Ramos (cell line): ENCODE measurements around the gene PHF11.
"Not testable (repeated sequence)": the region's sequence is repeated elsewhere in the genome, so short reads cannot be mapped to it uniquely, and the experiment has no call there.

ENCODE experiments used
- in situ Hi-C: fragments of 300-500 bp; cut with MboI; formaldehyde crosslinking; loops from one replicate; pipeline ENCODE4 v1.14.3; 2022; ENCODE audit warnings: low sequenced_read_pairs; ENCODE audit not compliant: unreplicated experiment

The PHF11 gene

DNA sequence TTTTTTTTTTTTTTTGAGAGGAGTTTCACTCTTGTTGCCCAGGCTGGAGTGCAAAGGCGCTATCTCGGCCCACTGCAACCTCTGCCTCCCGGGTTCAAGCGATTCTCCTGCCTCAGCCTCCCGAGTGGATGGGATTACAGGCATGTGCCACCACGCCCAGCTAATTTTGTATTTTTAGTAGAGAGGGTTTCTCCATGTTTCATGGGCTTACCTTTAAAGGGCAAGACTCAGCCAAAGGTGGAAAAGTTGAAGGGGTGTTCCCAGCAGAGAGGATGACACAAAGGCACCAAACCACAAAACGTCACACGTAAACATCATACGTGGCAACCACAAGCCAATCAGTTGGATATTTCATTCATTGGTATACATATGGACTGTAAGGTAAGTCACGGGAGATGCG, 1.1 kb downstream of the PHF11 start:
- in situ Hi-C loops = not testable (repeated sequence)

DNA sequence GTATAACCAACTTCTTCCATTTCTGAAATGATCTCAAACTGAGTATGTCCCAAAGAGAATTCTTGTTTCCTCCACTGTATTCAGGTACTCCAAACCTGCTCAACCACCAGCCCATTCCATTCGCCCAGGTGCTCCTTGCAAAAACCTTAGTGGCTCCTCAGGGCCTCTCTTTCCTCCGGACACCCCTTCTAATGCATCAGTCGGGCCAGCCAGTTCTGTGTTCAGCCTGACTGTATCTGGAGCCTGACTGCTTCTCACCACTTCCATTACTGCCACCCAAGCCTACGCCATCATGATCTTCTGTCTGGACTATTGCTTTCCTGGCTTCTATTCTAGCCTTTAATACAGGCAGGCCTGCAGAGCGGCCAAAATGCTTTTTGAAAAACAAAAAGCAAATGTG, 1.5 kb downstream of the PHF11 start:
- in situ Hi-C loops = no loop called here

DNA sequence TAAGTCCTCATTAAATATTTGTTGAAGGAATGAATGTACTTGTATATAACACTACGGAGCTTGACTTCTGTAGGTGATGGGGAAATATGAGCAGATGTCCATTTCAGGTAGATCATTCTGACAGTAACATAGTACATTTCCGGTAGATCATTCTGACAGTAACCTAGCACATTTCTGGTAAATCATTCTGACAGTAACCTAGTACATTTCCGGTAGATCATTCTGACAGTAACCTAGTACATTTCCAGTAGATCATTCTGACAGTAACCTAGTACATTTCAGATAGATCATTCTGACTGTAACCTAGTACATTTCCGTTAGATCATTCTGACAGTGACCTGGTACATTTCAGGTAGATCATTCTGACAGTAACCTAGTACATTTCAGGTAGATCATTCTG, 2.5 kb downstream of the PHF11 start:
- in situ Hi-C loops = no loop called here

DNA sequence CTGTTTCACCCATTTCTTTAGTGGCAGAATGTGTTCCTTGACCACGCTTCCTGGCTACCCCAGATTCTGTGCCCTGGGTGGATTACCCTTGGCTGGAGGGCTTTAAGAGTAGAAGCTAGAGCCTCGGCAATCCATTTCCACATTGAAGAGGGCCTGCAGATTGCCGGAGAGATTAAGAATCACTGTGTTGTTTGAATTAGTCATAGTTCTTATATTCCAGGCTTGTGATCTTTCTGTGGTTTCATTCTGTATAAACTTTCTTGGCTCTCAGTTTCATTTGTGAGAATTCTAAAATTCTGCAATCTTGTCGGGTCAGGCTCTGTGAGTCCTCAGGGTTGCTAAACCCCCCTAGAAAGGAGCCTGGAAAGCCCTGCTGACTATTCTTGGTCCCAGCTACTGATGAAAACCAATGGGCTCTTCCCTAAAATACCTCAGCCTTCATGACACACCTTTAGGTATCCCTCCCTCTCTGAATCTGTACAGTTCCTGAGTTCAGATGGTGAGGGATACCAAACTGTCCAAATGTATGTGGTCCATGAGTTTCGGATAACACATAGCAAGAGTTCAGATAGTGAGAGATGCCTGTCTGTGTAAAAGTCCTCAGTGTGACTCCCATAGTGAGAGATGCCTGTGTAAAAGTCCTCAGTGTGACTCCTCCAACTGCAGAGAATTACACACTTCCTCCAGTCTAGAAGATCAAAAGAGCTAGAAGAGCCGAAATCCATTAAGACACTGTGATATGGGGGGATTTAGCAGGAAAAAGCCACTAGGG, 4.3 kb downstream of the PHF11 start:
- in situ Hi-C loops = no loop called here

DNA sequence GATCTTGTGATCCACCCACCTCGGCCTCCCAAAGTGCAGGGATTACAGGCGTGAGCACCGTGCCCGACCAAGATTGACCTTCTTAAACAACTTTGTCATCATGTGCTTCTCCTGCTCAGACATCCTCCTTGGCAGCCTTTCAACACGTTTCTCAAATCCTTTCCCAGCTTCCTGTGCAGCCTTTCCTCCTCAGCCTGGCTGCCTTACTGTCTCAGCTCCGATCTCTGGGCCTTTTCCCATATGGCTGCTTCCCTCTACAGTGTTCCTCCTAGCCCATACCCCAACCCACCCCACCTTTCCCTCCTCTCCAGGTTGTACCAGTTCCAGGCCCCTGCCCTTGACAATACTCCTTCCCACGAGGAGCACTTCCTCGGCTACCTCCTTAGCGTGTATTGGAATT, 7.2 kb downstream of the PHF11 start:
- in situ Hi-C loops = no loop called here

DNA sequence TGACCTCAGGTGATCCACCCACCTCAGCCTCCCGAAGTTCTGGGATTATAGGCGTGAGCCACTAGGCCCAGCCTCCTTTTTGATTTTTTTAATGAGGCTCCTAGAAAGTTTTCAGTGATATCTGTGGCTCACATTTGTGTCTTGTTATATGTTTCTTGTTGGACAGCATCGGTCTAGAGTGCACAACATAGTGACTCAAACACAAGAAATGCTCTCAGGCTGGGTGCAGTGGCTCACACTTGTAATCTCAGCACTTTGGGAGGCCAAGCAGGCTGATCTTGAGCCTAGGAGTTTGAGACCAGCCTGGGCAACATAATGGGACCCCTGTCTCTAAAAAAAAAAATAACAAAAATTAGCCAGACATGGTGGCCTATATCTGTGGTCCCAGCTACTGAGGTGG, 8.2 kb downstream of the PHF11 start:
- in situ Hi-C loops = no loop called here

DNA sequence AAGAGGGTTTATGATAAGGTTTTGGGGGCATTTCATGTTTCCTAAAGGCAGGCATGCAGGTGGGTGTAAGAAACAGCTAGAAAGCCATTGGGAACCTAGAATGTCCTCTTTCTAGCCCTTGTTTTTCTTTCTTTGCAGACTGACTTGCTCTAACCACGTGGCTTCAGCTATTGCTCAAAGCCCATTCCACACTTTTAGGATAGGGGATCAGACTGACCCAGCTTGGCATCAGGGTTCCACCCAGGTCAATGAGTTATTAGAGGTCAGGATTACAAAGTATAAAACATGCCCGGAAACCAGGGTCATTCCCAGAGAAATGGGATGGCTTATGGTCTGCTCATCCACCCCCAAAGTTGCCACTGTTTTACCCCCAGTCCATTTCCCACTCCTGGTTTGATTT, 16.8 kb downstream of the PHF11 start:
- in situ Hi-C loops = no loop called here

DNA sequence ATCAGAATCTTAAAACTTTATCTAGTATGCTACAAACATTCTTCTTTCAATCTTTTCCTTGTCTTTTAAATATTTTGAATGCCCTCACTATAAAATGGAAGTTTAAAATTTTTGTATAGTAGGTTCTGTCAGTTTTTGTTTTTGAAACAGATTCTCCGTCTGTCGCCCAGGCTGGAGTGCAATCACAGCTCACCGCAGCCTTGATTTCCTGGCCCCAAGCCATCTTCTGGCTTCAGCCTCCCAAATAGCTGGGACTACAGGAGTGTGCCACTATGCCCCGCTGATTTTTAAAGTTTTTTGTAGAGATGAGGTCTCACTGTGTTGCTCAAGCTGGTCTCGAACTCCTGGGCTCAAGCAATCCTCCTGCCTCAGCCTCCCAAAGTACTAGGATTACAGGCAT, 20.7 kb downstream of the PHF11 start:
- in situ Hi-C loops = no loop called here

DNA sequence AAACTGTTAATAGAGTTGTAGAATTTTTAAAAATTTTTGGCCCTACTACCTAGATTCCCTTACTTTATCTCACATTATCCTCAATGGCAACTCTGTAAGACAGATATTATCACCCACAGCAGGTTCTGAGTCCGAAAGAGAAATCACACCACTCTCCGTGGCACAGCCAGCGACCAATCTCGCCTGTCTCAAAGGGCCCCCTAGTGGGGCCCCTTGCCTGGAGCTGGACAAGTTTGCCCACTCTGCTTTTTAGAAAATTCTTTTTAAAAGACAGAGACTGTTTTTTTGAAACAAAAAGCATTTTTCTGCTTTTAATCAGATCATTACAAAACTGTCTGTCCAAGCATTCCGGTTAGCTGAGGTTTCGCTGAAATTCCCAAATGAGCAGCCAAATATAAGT, 21.7 kb downstream of the PHF11 start:
- in situ Hi-C loops = no loop called here

DNA sequence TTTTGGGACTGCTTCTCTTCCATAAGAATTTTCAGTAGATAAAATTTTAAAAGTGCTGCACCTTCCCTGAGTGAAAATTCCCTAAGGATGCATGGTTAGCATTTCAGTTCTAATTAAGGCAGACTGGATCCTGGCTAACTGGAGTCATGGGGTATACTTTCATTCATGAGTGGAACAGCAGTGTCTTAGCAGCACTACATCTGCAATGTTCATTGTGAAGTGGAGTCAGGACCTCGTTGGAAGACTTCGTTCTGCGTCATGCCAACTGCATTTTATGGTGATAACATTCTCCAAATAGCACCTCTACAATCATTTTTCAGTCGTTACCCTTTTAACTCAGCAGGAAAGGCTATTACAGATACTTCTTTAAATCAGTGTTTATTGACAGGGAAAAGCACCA, 25.5 kb downstream of the PHF11 start:
- in situ Hi-C loops = no loop called here

DNA sequence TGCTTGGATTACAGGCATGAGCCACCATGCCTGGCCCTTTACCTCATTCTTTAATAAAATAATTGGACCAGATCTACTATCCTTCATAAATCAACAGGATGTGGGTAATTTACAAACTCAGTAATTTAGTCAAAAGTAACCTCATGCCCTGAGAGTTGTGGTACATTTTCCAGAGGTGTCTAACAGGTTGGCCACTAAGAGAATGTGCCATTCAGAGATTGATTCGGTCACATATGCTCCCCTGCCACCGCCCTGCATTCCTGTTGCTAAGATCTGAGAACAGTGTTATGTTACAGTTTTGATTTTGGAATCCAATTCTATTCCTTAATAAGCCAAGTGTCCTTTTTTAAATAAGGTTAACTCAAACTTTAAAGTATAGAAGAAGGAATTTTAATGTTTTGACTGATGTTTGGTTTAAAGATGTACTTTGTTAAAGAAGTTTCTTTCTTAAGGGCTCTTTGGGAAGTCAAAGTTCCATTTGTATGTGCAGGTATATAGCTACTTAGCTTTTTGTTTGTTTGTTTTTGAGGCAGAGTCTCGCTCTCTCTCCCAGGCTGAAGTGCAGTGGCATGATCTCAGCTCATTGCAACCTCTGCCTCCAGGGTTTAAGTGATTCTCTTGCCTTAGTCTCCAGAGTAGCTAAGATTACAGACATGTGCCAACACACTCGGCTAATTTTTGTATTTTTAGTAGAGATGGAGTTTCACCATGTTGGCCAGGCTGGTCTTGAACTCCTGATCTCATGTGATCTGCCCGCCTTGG, 29.2 kb downstream of the PHF11 start:
- in situ Hi-C loops = no loop called here

DNA sequence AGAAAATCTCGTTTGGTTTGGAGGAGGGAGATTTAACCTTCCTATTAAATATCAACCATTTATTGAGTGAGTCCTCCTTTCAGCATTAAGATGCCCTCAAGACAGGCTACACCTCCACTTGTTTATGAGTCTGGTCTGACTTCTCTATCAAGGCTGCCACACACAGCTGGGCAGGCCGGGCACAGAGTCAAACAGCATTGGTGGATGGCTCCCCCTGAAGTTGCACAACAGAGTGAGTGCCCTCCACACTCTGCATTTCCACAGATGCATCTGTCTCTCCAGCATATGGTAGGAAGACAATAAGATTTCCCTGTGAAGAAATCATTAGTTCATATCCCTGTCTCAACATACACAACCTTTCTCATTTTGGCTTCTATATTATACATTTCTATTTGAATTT, 31.4 kb downstream of the PHF11 start:
- in situ Hi-C loops = no loop called here

DNA sequence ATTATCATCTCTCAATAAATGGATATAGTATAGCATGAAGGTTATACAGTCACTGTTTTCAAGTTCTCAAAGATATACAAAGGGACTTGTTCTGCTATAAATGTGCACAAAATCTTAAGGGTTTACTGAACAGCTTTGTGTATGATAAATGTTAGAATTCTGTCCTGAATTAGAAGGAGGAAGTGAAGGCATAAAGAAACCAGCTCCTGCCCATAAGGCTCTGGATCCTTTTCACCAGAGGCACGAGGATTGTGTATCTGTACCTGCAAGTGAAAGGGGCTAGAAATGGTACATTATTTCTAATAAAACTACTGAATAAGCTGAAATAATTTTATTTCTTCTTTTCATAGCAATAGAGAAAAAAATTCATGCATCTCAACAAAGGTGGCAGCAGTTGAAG, 32.4 kb downstream of the PHF11 start:
- in situ Hi-C loops = no loop called here

DNA sequence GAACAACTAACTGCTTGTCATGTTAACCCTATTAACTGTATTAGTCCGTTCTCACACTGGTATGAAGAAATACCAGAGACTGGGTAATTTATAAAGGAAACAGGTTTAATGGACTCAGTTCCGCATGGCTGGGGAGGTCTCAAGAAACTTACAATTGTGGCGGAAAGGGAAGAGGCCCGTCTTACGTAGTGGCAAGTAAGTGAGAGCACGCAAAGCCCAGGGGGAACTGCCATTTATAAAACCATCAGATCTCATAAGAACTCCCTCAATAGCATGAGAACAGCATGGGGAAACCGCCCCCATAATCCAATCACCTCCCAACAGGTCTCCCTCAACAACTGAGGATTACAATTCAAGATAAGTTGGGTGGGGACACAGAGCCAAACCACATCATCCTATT, 34.7 kb downstream of the PHF11 start:
- in situ Hi-C loops = no loop called here

DNA sequence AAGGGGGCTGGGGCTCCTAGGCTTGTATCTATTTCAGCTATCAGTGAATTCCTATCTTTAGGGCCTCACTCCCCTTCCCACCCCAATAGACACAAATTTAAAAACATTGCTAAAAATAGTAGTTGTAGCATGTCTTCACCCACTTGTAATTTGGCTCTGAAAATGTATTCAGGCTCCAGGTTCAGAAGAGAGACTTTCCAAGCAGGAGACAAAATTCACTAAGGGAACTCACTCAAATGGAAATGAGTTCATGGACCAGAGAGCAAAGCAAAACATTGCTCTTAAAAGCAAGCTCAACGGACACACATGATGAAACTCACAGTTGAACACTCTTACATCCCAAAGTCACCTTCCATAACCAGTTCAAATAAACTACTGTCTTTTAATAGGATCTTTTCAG, 36.8 kb downstream of the PHF11 start:
- in situ Hi-C loops = no loop called here

DNA sequence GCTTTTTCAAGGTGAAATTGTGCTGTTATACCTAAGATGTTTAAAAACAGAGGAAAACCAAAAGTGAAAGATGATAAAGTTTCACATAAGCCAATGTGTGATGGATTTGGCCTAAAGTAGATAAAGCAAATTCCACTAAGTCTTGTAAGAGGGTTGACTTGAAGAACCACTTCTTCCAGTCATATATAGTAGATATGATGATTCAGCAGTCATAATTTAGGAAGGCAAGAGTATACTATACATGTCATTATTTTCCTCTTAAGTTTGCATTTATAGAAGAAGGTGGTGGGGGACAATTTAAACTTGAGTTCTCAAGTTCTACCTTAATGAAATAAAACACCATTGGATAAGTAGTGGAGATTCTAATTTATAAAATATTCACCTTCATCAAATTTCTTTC, 37.3 kb downstream of the PHF11 start:
- in situ Hi-C loops = no loop called here

DNA sequence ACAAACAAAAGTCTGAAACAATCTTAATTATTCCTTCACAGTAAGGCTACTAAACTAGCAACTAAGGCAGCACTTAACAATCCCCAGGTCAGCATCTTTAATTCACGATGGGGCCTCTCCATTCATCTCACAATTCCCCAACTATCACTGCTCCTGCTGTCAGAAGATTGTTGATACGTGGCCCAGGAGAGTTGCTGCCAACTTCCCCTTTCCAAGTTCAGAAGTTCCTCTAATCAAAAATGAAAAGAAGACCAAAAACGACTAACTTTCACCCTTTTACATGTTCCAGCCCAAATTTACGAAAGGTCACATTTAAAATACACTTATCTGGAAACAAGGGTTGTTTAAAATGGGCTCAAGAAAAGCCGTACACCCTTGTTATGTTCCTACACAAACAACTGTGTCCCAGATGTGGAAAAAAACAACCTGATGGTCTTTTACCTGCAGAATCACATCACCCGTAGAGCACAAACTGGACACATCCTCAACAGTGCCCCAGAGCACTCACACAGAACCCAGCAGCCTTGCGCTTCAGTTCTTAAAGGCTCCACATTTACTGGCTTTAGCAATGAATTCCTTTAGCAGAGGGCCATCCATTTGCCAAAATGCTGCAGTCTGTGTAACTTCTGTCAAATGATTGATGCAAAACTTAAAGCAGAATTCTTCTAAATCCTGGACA, 38.0 kb downstream of the PHF11 start:
- in situ Hi-C loops = no loop called here

DNA sequence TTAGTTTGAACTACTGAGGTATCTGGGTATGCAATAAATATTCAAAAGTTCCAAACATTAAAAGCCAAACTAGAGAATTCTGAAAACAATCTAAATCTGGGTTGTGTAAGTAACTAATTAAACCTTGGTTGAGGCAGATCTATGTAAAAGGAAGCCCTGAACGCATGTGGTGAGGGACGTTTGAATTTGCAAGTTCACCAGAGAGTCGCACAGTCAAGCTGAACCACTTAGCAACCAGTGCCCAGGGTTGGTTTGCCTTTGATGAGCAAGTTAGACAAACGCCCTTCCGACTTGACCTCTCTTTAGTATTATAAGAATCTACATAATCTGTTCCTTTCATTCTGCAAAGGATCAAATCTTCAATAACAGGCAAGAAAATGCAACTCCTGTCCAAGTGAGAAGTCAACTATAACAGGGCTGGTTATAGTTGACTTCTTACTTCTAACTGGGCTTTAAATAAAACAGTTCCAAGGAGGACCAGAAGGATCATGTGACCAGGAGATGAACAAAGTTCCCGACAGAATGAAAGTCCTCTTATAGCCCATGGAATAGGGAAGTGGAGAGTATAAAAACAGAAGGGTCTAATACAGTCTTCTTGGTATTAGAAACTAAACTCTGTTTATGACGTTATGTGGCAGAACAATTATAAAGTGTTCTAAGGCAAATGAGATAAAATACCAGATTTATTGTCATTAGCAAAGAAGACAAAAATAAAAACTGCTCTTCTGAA, 40.6 kb downstream of the PHF11 start:
- in situ Hi-C loops = no loop called here

DNA sequence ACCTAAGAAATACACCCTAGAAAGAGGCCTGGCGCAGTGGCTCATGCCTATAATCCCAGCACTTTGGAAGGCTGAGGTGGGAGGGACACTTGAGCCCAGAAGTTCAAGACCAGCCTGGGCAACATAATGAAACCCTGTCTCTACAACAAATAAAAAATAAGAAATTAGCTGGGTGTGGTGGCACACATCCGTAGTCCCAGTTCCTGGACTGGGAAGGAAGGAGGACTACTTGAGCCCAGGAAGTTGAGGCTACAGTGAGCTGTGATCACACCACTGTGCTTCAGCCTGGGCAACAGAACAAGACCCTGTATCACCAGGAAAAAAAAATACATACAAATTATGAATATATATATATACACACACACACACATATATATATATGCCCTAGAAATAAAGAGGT, 42.7 kb downstream of the PHF11 start:
- in situ Hi-C loops = no loop called here

DNA sequence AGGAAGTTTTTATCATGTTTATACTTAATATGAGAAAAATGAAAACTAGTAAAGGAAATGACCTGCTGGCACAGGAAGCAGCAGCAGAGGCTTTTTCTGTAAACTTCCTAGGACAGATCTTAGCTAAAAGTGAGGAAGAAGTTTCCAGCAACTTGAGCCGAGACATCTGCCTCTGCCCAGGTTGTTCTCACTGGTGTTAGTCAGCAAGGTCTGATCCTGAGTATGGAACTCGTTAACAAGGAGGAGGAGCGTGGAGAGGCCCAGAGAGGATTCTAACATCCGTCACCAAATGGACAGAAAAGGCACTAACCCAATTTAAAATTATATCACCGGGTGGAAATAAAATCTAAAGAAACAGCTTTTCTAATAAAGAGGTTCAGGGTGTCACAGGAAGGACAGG, 43.6 kb downstream of the PHF11 start:
- in situ Hi-C loops = no loop called here

DNA sequence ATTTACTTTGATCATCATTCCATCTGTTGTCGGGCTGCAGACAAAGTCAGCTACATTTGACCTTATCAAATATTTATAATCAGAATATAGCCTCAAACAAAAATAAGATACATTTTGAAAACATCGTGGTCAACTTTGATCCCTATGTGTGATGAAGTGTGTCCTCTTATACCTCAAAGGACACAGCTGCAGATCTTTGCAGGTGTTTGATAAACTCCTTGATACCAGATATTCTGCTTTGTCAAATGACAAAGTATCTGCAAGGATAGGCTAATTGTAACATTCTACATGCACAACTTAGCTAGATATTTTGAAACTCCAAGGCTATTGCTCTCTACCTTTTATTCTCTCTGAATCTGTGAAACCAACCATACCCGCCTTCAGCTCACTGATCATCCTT, 44.0 kb downstream of the PHF11 start:
- in situ Hi-C loops = no loop called here
